ENCODE results near the gene HMCN1.

The HMCN1 gene

DNA sequence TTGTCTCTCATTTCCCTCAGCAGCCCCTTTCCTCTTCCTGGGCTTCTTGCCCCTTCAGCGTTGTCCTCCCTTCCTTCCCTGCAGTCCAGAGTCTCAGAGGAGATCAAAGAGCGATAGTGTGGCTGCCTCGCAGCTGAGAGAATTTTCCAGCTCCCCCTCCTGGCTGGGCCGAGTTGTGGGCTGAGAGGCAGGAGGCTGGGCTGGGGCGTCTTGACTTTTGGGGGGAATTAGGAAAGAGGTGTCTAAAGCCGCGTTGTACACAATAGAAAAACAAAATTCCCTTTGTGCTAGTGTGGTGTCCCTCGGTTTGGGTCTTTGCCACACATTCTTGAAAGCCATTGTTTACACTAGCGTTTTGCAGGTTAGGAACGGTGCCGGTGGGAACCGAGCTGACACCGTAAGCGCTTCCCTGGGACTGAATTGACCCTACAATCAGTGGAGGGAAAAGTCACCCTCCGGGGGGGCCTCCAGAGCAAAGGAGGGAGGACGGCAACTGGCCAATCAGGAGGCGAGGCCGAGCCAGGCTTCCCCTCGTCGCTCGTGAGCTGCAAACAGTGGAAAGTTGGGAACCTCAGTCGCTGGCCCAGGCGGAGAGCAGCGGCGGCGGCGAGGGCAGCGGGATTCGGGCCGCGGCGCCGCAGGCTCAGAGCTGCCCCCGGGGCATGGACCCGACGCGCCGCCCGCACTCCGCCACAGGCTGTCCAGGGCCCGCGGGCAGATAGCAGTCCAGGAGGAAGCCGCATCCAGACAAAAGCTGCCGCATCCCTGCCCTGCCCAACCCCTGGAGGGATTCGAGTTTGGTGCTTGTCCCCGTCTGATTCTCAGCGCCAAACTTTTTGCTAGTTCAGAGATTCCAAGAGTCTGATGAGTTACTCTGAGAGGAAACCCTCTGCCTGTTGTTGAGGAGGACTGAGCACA is at the start of gene HMCN1:
TSS of gene HMCN1 (plus strand) at position 574 of the 918 bp plus-strand sequence. CDS start 389 bp downstream, outside the sequence.
- no peak within 1 kb of the TSS for H3K27ac ChIP-seq
- TF ChIP-seq, protein P1, sequence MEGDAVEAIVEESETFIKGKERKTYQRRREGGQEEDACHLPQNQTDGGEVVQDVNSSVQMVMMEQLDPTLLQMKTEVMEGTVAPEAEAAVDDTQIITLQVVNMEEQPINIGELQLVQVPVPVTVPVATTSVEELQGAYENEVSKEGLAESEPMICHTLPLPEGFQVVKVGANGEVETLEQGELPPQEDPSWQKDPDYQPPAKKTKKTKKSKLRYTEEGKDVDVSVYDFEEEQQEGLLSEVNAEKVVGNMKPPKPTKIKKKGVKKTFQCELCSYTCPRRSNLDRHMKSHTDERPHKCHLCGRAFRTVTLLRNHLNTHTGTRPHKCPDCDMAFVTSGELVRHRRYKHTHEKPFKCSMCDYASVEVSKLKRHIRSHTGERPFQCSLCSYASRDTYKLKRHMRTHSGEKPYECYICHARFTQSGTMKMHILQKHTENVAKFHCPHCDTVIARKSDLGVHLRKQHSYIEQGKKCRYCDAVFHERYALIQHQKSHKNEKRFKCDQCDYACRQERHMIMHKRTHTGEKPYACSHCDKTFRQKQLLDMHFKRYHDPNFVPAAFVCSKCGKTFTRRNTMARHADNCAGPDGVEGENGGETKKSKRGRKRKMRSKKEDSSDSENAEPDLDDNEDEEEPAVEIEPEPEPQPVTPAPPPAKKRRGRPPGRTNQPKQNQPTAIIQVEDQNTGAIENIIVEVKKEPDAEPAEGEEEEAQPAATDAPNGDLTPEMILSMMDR (IDR thresholded peaks at IDR 0.05), result peak; percentile 89
- no peak for TF ChIP-seq ZFX (IDR thresholded peaks at IDR 0.05; ENCODE audit: borderline replicate concordance)

DNA sequence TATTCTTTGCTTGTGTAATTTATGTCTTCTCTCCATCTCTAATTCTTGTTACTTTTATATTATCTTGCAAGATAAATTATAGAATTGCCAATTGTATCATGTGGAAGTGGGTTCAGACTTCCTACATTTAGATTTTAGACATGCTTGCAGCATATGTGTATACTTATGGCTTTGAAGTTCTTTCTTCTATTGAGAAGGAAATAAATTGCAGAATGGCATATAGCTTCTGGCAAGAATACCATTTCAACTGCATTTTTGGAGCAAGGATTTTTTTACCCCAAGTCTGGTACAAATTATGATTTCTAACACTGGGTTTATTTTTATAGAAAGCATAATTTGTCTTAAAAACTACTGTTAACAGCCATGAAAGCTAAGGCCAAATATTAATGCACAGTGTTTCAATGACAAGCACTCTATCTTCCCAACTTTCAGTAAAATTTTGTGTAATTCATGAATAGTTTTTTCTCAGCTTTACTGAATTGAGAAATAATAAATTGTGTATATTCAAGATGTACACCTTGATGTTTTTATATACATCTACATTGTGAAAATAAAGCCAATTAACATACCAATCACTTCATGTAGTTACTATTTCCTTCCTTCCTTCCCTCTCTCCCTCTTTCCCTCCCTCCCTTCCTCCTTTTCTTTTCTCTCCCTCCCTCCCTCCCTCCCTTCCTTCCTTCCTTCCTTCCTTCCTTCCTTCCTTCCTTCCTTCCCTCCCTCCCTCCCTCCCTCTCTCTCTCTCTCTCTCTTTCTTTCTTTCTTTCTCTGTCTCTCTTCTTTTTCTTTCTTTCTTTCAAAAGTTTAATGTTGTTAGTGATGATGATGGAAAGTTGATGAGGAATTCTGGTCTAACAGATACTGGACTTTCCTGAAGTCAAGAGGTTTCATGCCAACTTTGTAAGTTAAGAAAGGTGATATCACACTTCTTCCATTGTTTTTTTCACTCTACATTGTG is 47.1 kb upstream of the HMCN1 start:
- TF ChIP-seq, protein P1 (IDR thresholded peaks at IDR 0.05), result no peak
- H3K27ac ChIP-seq, result no peak overlapping the region

DNA sequence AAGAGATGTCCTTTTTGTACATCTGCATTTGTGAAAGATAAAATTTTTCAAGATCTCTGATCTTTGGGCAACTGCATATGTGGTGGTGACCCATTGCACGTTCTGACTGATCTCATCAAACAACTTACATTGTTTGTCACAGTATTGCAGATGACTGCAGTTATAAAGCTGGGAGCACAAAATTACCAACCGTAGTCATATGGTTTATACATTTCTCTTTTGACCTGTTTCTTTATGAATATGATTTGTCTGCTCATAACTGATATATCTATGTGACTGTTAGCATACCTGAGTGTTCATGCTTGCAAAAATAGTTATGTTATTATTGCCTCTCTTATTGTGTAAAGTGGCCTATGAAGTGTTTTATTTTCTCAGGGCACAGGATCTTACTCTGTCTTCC is 43.7 kb upstream of the HMCN1 start:
- H3K27ac ChIP-seq, result no peak overlapping the region
- TF ChIP-seq, protein P1 (IDR thresholded peaks at IDR 0.05), result no peak
- no peak for TF ChIP-seq ZFX (IDR thresholded peaks at IDR 0.05; ENCODE audit: borderline replicate concordance)

DNA sequence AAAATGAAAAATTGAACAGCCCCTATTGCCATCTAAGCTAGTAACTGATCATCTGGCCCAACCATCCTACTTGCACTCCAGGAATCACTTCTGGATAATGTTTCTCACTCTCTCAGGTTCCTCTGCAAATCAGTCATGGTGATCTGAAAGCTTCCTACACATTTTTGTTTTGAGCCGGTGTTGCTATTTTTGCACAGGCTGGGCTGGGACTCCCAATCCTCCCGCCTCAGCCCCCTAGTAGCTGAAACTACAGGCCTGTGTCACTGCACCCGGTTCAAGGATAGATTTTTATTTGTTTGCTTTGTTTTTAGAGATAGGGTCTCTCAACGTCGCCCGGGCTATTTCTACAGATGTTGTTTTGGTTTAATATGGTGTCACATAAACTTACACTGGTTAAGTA is 40.5 kb upstream of the HMCN1 start:
- H3K27ac ChIP-seq, result no peak overlapping the region
- TF ChIP-seq ZFX (IDR thresholded peaks at IDR 0.05; ENCODE audit: borderline replicate concordance), result no peak
- TF ChIP-seq, protein P1 (IDR thresholded peaks at IDR 0.05), result no peak

DNA sequence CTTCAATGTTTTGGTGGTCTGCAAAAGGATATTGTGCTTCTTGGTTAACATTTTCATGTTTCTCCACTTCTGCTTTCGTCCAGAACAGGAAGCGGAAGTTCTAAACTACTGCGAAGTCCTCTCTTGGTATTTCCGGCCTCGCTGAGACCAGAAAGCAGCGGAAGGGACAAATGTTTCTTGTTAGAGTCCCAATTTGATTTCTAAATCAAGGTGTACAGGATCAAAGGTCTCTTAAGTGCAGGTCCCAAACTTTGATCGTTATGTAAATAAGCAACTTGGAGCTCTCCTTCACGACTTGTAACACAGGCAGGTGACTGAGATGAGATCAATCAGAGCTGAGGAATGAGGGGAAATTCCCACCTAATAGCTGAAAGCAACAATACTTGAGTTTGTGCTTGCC is 40.1 kb upstream of the HMCN1 start:
- TF ChIP-seq, protein P1 (IDR thresholded peaks at IDR 0.05), result no peak
- no peak overlapping the region for H3K27ac ChIP-seq

DNA sequence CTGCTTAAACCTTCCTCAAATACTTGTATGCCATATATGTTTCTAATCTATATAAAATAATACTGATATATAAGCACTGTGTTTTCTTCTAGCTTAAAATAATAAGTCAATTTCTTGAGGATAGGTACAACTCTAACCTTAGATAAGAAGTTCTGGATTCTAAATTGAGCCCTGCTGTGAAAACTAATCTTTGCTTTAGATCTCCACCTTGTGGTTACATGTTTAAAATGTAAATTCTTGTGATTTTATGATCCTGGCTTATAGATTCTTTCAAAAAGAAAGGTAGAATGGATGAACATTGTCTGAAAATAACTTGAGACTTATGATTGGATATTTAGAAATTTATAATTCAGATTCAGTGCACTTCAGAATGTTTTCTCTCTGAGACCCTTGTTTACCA is 38.9 kb upstream of the HMCN1 start:
- no peak overlapping the region for H3K27ac ChIP-seq
- TF ChIP-seq, protein P1 (IDR thresholded peaks at IDR 0.05), result peak; percentile 61
- no peak for TF ChIP-seq ZFX (IDR thresholded peaks at IDR 0.05; ENCODE audit: borderline replicate concordance)

All from 22Rv1 (cell line).